ENCODE results near the gene DENND1A. TPM values are rescaled to one million over a fixed set of nuclear protein-coding genes. Genes with fewer than 3 reads are reported as not detected.

The DENND1A gene
- total RNA-seq, 2 donors from 2014 or later, result 17.8 to 36.6 TPM

- DNase-seq (ENCODE audit: low spot score), result no peak
- no peaks in the 10 kb centered on the region for H3K27me3 ChIP-seq (replicated peaks; ENCODE audit: insufficient read depth)
- no peaks in the 10 kb centered on the region for H3K36me3 ChIP-seq
- no peak overlapping the region for H3K4me3 ChIP-seq
- H3K4me1 ChIP-seq (ENCODE audit: control insufficient read depth in 1 of 2, low read depth in 2 of 2), result no peaks in the 10 kb centered on the region
- ATAC-seq (ENCODE audit: insufficient number of reproducible peaks, low FRiP score, low read depth), result no peak
- no peak overlapping the region for H3K27ac ChIP-seq
- no peaks in the 10 kb centered on the region for H3K9me3 ChIP-seq
- TF ChIP-seq, protein P1, sequence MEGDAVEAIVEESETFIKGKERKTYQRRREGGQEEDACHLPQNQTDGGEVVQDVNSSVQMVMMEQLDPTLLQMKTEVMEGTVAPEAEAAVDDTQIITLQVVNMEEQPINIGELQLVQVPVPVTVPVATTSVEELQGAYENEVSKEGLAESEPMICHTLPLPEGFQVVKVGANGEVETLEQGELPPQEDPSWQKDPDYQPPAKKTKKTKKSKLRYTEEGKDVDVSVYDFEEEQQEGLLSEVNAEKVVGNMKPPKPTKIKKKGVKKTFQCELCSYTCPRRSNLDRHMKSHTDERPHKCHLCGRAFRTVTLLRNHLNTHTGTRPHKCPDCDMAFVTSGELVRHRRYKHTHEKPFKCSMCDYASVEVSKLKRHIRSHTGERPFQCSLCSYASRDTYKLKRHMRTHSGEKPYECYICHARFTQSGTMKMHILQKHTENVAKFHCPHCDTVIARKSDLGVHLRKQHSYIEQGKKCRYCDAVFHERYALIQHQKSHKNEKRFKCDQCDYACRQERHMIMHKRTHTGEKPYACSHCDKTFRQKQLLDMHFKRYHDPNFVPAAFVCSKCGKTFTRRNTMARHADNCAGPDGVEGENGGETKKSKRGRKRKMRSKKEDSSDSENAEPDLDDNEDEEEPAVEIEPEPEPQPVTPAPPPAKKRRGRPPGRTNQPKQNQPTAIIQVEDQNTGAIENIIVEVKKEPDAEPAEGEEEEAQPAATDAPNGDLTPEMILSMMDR (IDR thresholded peaks at IDR 0.05), result no peak
Measured at GRCh38 chr9:123590499-123590898, 339.4 kb downstream of the DENND1A start.

GRCh38 chr9:123589361-123590239 lies 340.3 kb downstream of the DENND1A start:
- DNase-seq (ENCODE audit: low spot score), result no peak
- H3K27me3 ChIP-seq (replicated peaks; ENCODE audit: insufficient read depth), result no peaks in the 10 kb centered on the region
- no peak overlapping the region for H3K27ac ChIP-seq
- H3K4me3 ChIP-seq, result no peak overlapping the region
- H3K9me3 ChIP-seq, result no peaks in the 10 kb centered on the region
- ATAC-seq (ENCODE audit: insufficient number of reproducible peaks, low FRiP score, low read depth), result no peak
- H3K36me3 ChIP-seq, result no peaks in the 10 kb centered on the region
- TF ChIP-seq, protein P1 (IDR thresholded peaks at IDR 0.05), result no peak
- no peaks in the 10 kb centered on the region for H3K4me1 ChIP-seq (ENCODE audit: control insufficient read depth in 1 of 2, low read depth in 2 of 2)

- H3K9me3 ChIP-seq, result no peaks in the 10 kb centered on the region
- H3K4me1 ChIP-seq (ENCODE audit: control insufficient read depth in 1 of 2, low read depth in 2 of 2), result no peaks in the 10 kb centered on the region
- no peaks in the 10 kb centered on the region for H3K27me3 ChIP-seq (replicated peaks; ENCODE audit: insufficient read depth)
- H3K27ac ChIP-seq, result no peak overlapping the region
- no peak overlapping the region for H3K4me3 ChIP-seq
- TF ChIP-seq, protein P1 (IDR thresholded peaks at IDR 0.05), result no peak
- no peak for DNase-seq (ENCODE audit: low spot score)
- H3K36me3 ChIP-seq, result no peaks in the 10 kb centered on the region
- ATAC-seq (ENCODE audit: insufficient number of reproducible peaks, low FRiP score, low read depth), result no peak
Measured at GRCh38 chr9:123586275-123586674, 343.7 kb downstream of the DENND1A start.

- ATAC-seq (ENCODE audit: insufficient number of reproducible peaks, low FRiP score, low read depth) (no peak), DNase-seq (ENCODE audit: low spot score) (no peak)
- TF ChIP-seq, protein P1 (IDR thresholded peaks at IDR 0.05), result no peak
Measured at GRCh38 chr9:123584202-123585176, 345.4 kb downstream of the DENND1A start.

GRCh38 chr9:123583646-123584045 lies 346.3 kb downstream of the DENND1A start:
- H3K9me3 ChIP-seq, result no peaks in the 10 kb centered on the region
- H3K27ac ChIP-seq, result no peak overlapping the region
- H3K36me3 ChIP-seq, result peaks cover 7% of the 10 kb centered on the region
- DNase-seq (ENCODE audit: low spot score) (no peak), ATAC-seq (ENCODE audit: insufficient number of reproducible peaks, low FRiP score, low read depth) (no peak)
- H3K4me3 ChIP-seq, result no peak overlapping the region
- TF ChIP-seq, protein P1 (IDR thresholded peaks at IDR 0.05), result no peak
- H3K27me3 ChIP-seq (replicated peaks; ENCODE audit: insufficient read depth), result no peaks in the 10 kb centered on the region
- no peaks in the 10 kb centered on the region for H3K4me1 ChIP-seq (ENCODE audit: control insufficient read depth in 1 of 2, low read depth in 2 of 2)

More at GRCh38 chr9:123584202-123585176, 345.4 kb downstream of the DENND1A start:
- H3K36me3 ChIP-seq, result peaks cover 7% of the 10 kb centered on the region
- H3K27ac ChIP-seq, result no peak overlapping the region
- no peaks in the 10 kb centered on the region for H3K4me1 ChIP-seq (ENCODE audit: control insufficient read depth in 1 of 2, low read depth in 2 of 2)
- H3K4me3 ChIP-seq, result no peak overlapping the region
- H3K27me3 ChIP-seq (replicated peaks; ENCODE audit: insufficient read depth), result no peaks in the 10 kb centered on the region
- H3K9me3 ChIP-seq, result no peaks in the 10 kb centered on the region

All from thoracic aorta (tissue), 2 donors.